Left kidney (tissue), 2 donors: ENCODE data around the gene GTPBP1. TPM values are rescaled to one million over a fixed set of nuclear protein-coding genes. Genes with fewer than 3 reads are reported as not detected.

Experiments
- DNase-seq: peaks from one replicate; pipeline ENCODE4 v3.0.0-alpha.2; 2013
- polyA plus RNA-seq: library from polyadenylated mRNA; unstranded; fragments of 120-200 nt; gene quantifications from one replicate; pipeline ENCODE4 v1.2.1, GENCODE V29; 2013; ENCODE audit not compliant: insufficient read length

Gene GTPBP1
- polyA plus RNA-seq, 1 donor = 53.6 TPM

- DNase-seq = peak; percentile 92
Measured at GRCh38 chr22:38700789-38701628, 4.7 kb upstream of the GTPBP1 start, which contains the start of gene JOSD1. Gene JOSD1 (minus strand): TSS chr22:38700943. CDS start chr22:38699987, 956 bp downstream.

GRCh38 chr22:38704654-38705234 is 1.0 kb upstream of the GTPBP1 start:
- no peak for DNase-seq

GRCh38 chr22:38706101-38706900 is 557 bp downstream of the GTPBP1 start:
- DNase-seq = no peak

- no peak for DNase-seq
Measured at GRCh38 chr22:38706901-38707195, 1.1 kb downstream of the GTPBP1 start.

- DNase-seq = no peak
Measured at GRCh38 chr22:38707346-38707745, 1.6 kb downstream of the GTPBP1 start.

- no peak for DNase-seq
Measured at GRCh38 chr22:38707984-38708383, 2.2 kb downstream of the GTPBP1 start.

GRCh38 chr22:38709306-38709705 is 3.6 kb downstream of the GTPBP1 start:
- DNase-seq = no peak

GRCh38 chr22:38710351-38710750 is 4.6 kb downstream of the GTPBP1 start:
- no peak for DNase-seq

GRCh38 chr22:38710866-38711265 is 5.1 kb downstream of the GTPBP1 start:
- DNase-seq = no peak

- no peak for DNase-seq
Measured at GRCh38 chr22:38712486-38713207, 6.9 kb downstream of the GTPBP1 start.

- no peak for DNase-seq
Measured at GRCh38 chr22:38713921-38714320, 8.2 kb downstream of the GTPBP1 start.

- DNase-seq = no peak
Measured at GRCh38 chr22:38715176-38715764, 9.5 kb downstream of the GTPBP1 start.

- no peak for DNase-seq
Measured at GRCh38 chr22:38715852-38716251, 10.1 kb downstream of the GTPBP1 start.

GRCh38 chr22:38716271-38716670 is 10.5 kb downstream of the GTPBP1 start:
- DNase-seq = no peak

GRCh38 chr22:38716826-38717225 is 11.1 kb downstream of the GTPBP1 start:
- no peak for DNase-seq

GRCh38 chr22:38717244-38717643 is 11.5 kb downstream of the GTPBP1 start:
- no peak for DNase-seq

GRCh38 chr22:38718414-38718813 is 12.7 kb downstream of the GTPBP1 start:
- DNase-seq = no peak

- no peak for DNase-seq
Measured at GRCh38 chr22:38719196-38719595, 13.5 kb downstream of the GTPBP1 start.

GRCh38 chr22:38720350-38720749 is 14.6 kb downstream of the GTPBP1 start:
- DNase-seq = no peak

- DNase-seq = no peak
Measured at GRCh38 chr22:38721551-38721950, 15.8 kb downstream of the GTPBP1 start.

- no peak for DNase-seq
Measured at GRCh38 chr22:38724176-38724575, 18.4 kb downstream of the GTPBP1 start.
